Measurements from ENCODE around the gene ANGPTL4.

DNA sequence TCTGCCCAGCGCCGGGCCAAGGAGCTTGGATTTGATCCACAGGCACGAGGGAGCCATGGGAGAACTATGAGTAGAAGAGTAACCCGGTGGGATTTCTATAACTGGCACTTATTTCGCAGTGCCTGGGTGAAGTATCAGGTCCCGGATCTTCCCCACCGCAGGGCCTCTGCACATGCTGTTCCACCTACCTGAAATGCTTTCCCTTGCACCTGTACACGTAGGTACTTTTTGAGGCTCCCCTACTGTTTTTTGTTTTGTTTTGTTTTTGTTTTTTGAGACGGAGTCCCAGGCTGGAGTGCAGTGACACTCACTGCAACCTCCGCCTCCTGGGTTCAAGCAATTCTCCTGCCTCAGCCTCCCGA is 20.5 kb upstream of the ANGPTL4 start:
- TF ChIP-seq, protein P1, sequence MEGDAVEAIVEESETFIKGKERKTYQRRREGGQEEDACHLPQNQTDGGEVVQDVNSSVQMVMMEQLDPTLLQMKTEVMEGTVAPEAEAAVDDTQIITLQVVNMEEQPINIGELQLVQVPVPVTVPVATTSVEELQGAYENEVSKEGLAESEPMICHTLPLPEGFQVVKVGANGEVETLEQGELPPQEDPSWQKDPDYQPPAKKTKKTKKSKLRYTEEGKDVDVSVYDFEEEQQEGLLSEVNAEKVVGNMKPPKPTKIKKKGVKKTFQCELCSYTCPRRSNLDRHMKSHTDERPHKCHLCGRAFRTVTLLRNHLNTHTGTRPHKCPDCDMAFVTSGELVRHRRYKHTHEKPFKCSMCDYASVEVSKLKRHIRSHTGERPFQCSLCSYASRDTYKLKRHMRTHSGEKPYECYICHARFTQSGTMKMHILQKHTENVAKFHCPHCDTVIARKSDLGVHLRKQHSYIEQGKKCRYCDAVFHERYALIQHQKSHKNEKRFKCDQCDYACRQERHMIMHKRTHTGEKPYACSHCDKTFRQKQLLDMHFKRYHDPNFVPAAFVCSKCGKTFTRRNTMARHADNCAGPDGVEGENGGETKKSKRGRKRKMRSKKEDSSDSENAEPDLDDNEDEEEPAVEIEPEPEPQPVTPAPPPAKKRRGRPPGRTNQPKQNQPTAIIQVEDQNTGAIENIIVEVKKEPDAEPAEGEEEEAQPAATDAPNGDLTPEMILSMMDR (IDR thresholded peaks at IDR 0.05; ENCODE audit: low read length), result no peak
- TF ChIP-seq EZH2 (optimal IDR thresholded peaks at IDR 0.05; ENCODE audit: low read depth, low read length), result no peak
